IMR-90 (cell line): ENCODE measurements around the gene PTPRN2. TPM values are rescaled to one million over a fixed set of nuclear protein-coding genes. Genes with fewer than 3 reads are reported as not detected.

ENCODE experiments used
- ATAC-seq: fragments of 200-7000 bp; cut with Tn5 transposase; 2 replicates; pipeline ENCODE4 v1.9.1; 2020; ENCODE audit warnings: low read depth, mild to moderate bottlenecking, moderate library complexity
- BruUV-seq: library from RNA; stranded (reverse); fragments of 400-500 nt; replicated peaks from 2 replicates; lab custom pipeline; 2021; lab: Mats Ljungman, UMichigan
- CTCF ChIA-PET: fragments of 300-600 bp; formaldehyde crosslinking; extraction: SDS; loops from one replicate; lab custom pipeline; 2021; ENCODE audit warnings: antibody characterized with exemption; lab: Yijun Ruan, JAX
- POLR2A ChIA-PET: fragments of 300-600 bp; sonication (Branson Sonifier 250); formaldehyde crosslinking; loops from one replicate; lab custom pipeline; 2022; ENCODE audit warnings: antibody characterized with exemption; ENCODE audit not compliant: unreplicated experiment; lab: Charles Lee
- DNase-seq: peaks from one replicate; pipeline ENCODE4 v3.0.0; 2013
- H2AFZ ChIP-seq: replicated peaks from 2 replicates; pipeline ENCODE3; 2013; ENCODE audit warnings: low read length, mild to moderate bottlenecking; ENCODE audit not compliant: poor library complexity
- H2AK5ac ChIP-seq: 2 replicates; pipeline ENCODE4 v1.6.1; 2013; ENCODE audit warnings: low read depth, low read length, inconsistent platforms
- H2AK9ac ChIP-seq: replicated peaks from 2 replicates; pipeline ENCODE3; 2013; ENCODE audit warnings: mild to moderate bottlenecking, low read depth, low read length, moderate library complexity; ENCODE audit not compliant: poor library complexity
- H2BK120ac ChIP-seq: 2 replicates; pipeline ENCODE4 v1.6.1; 2013; ENCODE audit warnings: low read depth, low read length, inconsistent platforms
- H2BK15ac ChIP-seq: 3 replicates; pipeline ENCODE4 v1.6.1; 2013; ENCODE audit warnings: low read depth, low read length, inconsistent platforms
- H2BK20ac ChIP-seq: 2 replicates; pipeline ENCODE4 v1.6.1; 2013; ENCODE audit warnings: low read depth, mild to moderate bottlenecking, inconsistent platforms, low read length, moderate library complexity
- H2BK5ac ChIP-seq: 2 replicates; pipeline ENCODE4 v1.6.1; 2013; ENCODE audit warnings: mild to moderate bottlenecking, low read depth, low read length, inconsistent platforms; ENCODE audit not compliant: poor library complexity, severe bottlenecking
- H3K14ac ChIP-seq: replicated peaks from 2 replicates; pipeline ENCODE4 v1.6.1; 2013; ENCODE audit warnings: low read depth, low read length, inconsistent platforms
- H3K18ac ChIP-seq: 2 replicates; pipeline ENCODE4 v1.6.1; 2013; ENCODE audit warnings: low read depth, low read length, control low read depth
- H3K23ac ChIP-seq: 2 replicates; pipeline ENCODE4 v1.6.1; 2013; ENCODE audit warnings: low read depth, low read length, inconsistent platforms
- H3K27ac ChIP-seq: 2 replicates; pipeline ENCODE4 v1.5.1; 2013; ENCODE audit warnings: mild to moderate bottlenecking, control low read depth, low read length; ENCODE audit not compliant: insufficient read depth
- H3K27me3 ChIP-seq: 2 replicates; pipeline ENCODE4 v1.6.1; 2013; ENCODE audit warnings: low read length; ENCODE audit not compliant: control insufficient read depth, insufficient read depth
- H3K36me3 ChIP-seq: 2 replicates; pipeline ENCODE4 v1.6.1; 2013; ENCODE audit warnings: low read length, mixed read lengths; ENCODE audit not compliant: control insufficient read depth, insufficient read depth
- H3K4ac ChIP-seq: 2 replicates; pipeline ENCODE4 v1.6.1; 2013; ENCODE audit warnings: low read depth, low read length, inconsistent platforms
- H3K4me1 ChIP-seq: 2 replicates; pipeline ENCODE4 v1.6.1; 2013; ENCODE audit warnings: low read length, mixed read lengths; ENCODE audit not compliant: control insufficient read depth, insufficient read depth
- H3K4me2 ChIP-seq: 2 replicates; pipeline ENCODE4 v1.6.1; 2013; ENCODE audit warnings: low read depth, mild to moderate bottlenecking, control low read depth, low read length, moderate library complexity
- H3K4me3 ChIP-seq: 2 replicates; pipeline ENCODE4 v1.5.1; 2013; ENCODE audit warnings: low read depth, mild to moderate bottlenecking, control low read depth, low read length, moderate library complexity; ENCODE audit not compliant: insufficient read depth
- H3K56ac ChIP-seq: 2 replicates; pipeline ENCODE4 v1.6.1; 2013; ENCODE audit warnings: low read length, inconsistent platforms; ENCODE audit not compliant: insufficient read depth; ENCODE audit errors: extremely low read depth
- H3K79me1 ChIP-seq, 2 experiments: 2 replicates each; pipeline ENCODE4 v1.6.1; 2013; ENCODE audit warnings: low read length in 2 of 2, inconsistent platforms in 1 of 2, low read depth in 1 of 2
- H3K9ac ChIP-seq: 2 replicates; pipeline ENCODE4 v1.6.1; 2013; ENCODE audit warnings: low read depth, low read length, control low read depth
- H3K9me1 ChIP-seq: 2 replicates; pipeline ENCODE4 v1.6.1; 2013; ENCODE audit warnings: low read length, inconsistent platforms; ENCODE audit not compliant: insufficient read depth
- H3K9me3 ChIP-seq: 2 replicates; pipeline ENCODE4 v1.6.1; 2013; ENCODE audit warnings: low read length; ENCODE audit not compliant: control insufficient read depth, insufficient read depth
- H4K20me1 ChIP-seq: 2 replicates; pipeline ENCODE4 v1.6.1; 2013; ENCODE audit warnings: low read length, inconsistent platforms; ENCODE audit not compliant: insufficient read depth
- H4K5ac ChIP-seq: 2 replicates; pipeline ENCODE4 v1.6.1; 2013; ENCODE audit warnings: mild to moderate bottlenecking, low read depth, low read length, control low read depth
- H4K8ac ChIP-seq, 2 experiments: 2 replicates each; pipeline ENCODE4 v1.6.1; 2013; ENCODE audit warnings: low read depth in 2 of 2, low read length in 2 of 2, control low read depth in 1 of 2, inconsistent platforms in 1 of 2
- H4K91ac ChIP-seq: 2 replicates; pipeline ENCODE4 v1.6.1; 2013; ENCODE audit warnings: low read depth, low read length, inconsistent platforms; ENCODE audit not compliant: insufficient read depth
- BHLHE40 ChIP-seq: fragments of 150-350 bp; IDR thresholded peaks from 2 replicates; pipeline ENCODE4 v1.6.1; 2016; ENCODE audit warnings: mild to moderate bottlenecking, low read depth, low read length
- CEBPB ChIP-seq: IDR thresholded peaks from 2 replicates; pipeline ENCODE4 v1.6.1; 2012; ENCODE audit warnings: low read depth, low read length, improper control_type of control experiment
- CHD1 ChIP-seq: IDR thresholded peaks from 2 replicates; pipeline ENCODE4 v1.6.1; 2012; ENCODE audit warnings: low read depth, low read length, improper control_type of control experiment
- CTCF ChIP-seq: conservative IDR thresholded peaks from 2 replicates; pipeline ENCODE4 v1.5.1; 2012; ENCODE audit warnings: mild to moderate bottlenecking, low read depth, low read length, improper control_type of control experiment
- ELK1 ChIP-seq: fragments of 150-350 bp; IDR thresholded peaks from 2 replicates; pipeline ENCODE4 v1.6.1; 2016; ENCODE audit warnings: low read depth, mild to moderate bottlenecking, low read length, moderate library complexity, borderline replicate concordance
- FOS ChIP-seq: fragments of 150-350 bp; IDR thresholded peaks from 2 replicates; pipeline ENCODE4 v1.6.1; 2016; ENCODE audit warnings: low read depth, low read length
- MAFK ChIP-seq: IDR thresholded peaks from 2 replicates; pipeline ENCODE4 v1.6.1; 2012; ENCODE audit warnings: low read depth, low read length, improper control_type of control experiment
- MAZ ChIP-seq: IDR thresholded peaks from 2 replicates; pipeline ENCODE4 v1.6.1; 2012; ENCODE audit warnings: low read depth, mild to moderate bottlenecking, low read length, improper control_type of control experiment, moderate library complexity, borderline replicate concordance
- MXI1 ChIP-seq: IDR thresholded peaks from 2 replicates; pipeline ENCODE4 v1.6.1; 2012; ENCODE audit warnings: low read depth, mild to moderate bottlenecking, low read length, moderate library complexity, borderline replicate concordance
- NFE2L2 ChIP-seq: fragments of 150-350 bp; IDR thresholded peaks from 2 replicates; pipeline ENCODE4 v1.6.1; 2016; ENCODE audit warnings: low read depth, mild to moderate bottlenecking, low read length
- POLR2A ChIP-seq: IDR thresholded peaks from 2 replicates; pipeline ENCODE4 v1.6.1; 2012; ENCODE audit warnings: mild to moderate bottlenecking, low read depth, low read length
- RAD21 ChIP-seq: IDR thresholded peaks from 2 replicates; pipeline ENCODE4 v1.6.1; 2012; ENCODE audit warnings: low read length, improper control_type of control experiment
- RCOR1 ChIP-seq: IDR thresholded peaks from 2 replicates; pipeline ENCODE4 v1.6.1; 2012; ENCODE audit warnings: mild to moderate bottlenecking, low read length, improper control_type of control experiment; ENCODE audit not compliant: insufficient replicate concordance
- RFX5 ChIP-seq: IDR thresholded peaks from 2 replicates; pipeline ENCODE4 v1.8.0; 2012; ENCODE audit warnings: low read depth, mild to moderate bottlenecking, low read length, moderate library complexity
- SMC3 ChIP-seq: fragments of 150-350 bp; IDR thresholded peaks from 2 replicates; pipeline ENCODE4 v1.6.1; 2016; ENCODE audit warnings: low read depth, mild to moderate bottlenecking, antibody characterized with exemption, low read length, moderate library complexity
- USF2 ChIP-seq: fragments of 150-350 bp; IDR thresholded peaks from 2 replicates; pipeline ENCODE4 v1.6.1; 2017; ENCODE audit warnings: mild to moderate bottlenecking, antibody characterized with exemption, low read length, low read depth
- WGBS, 2 experiments: methylation state at CpG; one replicate each; pipeline versions ENCODE4 v1.1.5 to v1.1.7; 2013; ENCODE audit warnings: missing lambda C conversion rate in 2 of 2; ENCODE audit not compliant: insufficient read length in 1 of 2; ENCODE audit errors: extremely low coverage in 2 of 2; 5-methylcytosine and 5-hydroxymethylcytosine counted together
- dilution Hi-C: fragments of 300-500 bp; cut with HindIII; formaldehyde crosslinking; loops from one replicate; pipeline ENCODE4 v1.14.3; 2018; ENCODE audit warnings: low sequenced_read_pairs; ENCODE audit not compliant: unreplicated experiment
- in situ Hi-C: fragments of 300-500 bp; cut with MboI; formaldehyde crosslinking; loops from 3 replicates; pipeline ENCODE4 v1.14.3; 2019; ENCODE audit warnings: low sequenced_read_pairs, inconsistent platforms, mixed read lengths
- intact Hi-C: fragments of 100-400 bp; cut with micrococcal nuclease; formaldehyde crosslinking; loops from 2 replicates; pipeline ENCODE4 v1.10.0; 2022
- polyA plus RNA-seq, 3 experiments: library from polyadenylated mRNA; depleted of rRNA; stranded (reverse); fragments of >200 nt; gene quantifications; 2 replicates each; pipeline ENCODE4 v1.2.3, GENCODE V29; 2012; ENCODE audit warnings: low replicate concordance in 1 of 3
- total RNA-seq: library from RNA; depleted of rRNA; stranded (reverse); fragments of >200 nt; gene quantifications from 2 replicates; pipeline ENCODE4 v1.2.3, GENCODE V29; 2012

The PTPRN2 gene
- total and polyA plus RNA-seq, 2 of the 4 experiments (the other 2 are of a cell fraction): 0.03 TPM; not detected in 1

GRCh38 chr7:157930926-157931466 is 656.6 kb downstream of the PTPRN2 start:
- ChIA-PET POLR2A (no interaction called here), CTCF (no interaction called here)
- Histone ChIP-seq H4K8ac (no peak overlapping the region), H3K56ac (no peak overlapping the region), H2BK20ac (no peak overlapping the region), H3K36me3 (no peaks in the 10 kb centered on the region), H3K9me3 (peaks cover 55% of the 10 kb centered on the region), H3K79me1 (no peaks in the 10 kb centered on the region), H3K9ac (no peak overlapping the region), H2AFZ (no peak overlapping the region), H3K14ac (no peak overlapping the region), H4K5ac (no peak overlapping the region), H4K91ac (no peak overlapping the region), H2BK15ac (no peak overlapping the region), H3K23ac (no peak overlapping the region), H3K4ac (no peak overlapping the region), H3K4me2 (no peak overlapping the region), H3K27me3 (no peaks in the 10 kb centered on the region), H3K9me1 (no peaks in the 10 kb centered on the region), H3K4me3 (no peak overlapping the region), H2AK9ac (no peak overlapping the region), H3K18ac (no peak overlapping the region), H3K4me1 (no peaks in the 10 kb centered on the region), H4K20me1 (no peaks in the 10 kb centered on the region), H2BK5ac (no peak overlapping the region), H2BK120ac (no peak overlapping the region), H2AK5ac (no peak overlapping the region), H3K27ac (no peak overlapping the region)
- no peak for DNase-seq
- intact Hi-C loops (no loop called here), dilution Hi-C loops (no loop called here), in situ Hi-C loops (no loop called here)
- TF ChIP-seq BHLHE40 (no peak), USF2 (no peak), MAZ (no peak), SMC3 (no peak), CEBPB (no peak), MAFK (no peak), RCOR1 (no peak), MXI1 (no peak), RAD21 (no peak), POLR2A (no peak), ELK1 (no peak), FOS (no peak), RFX5 (no peak), CHD1 (no peak), CTCF (no peak), NFE2L2 (no peak)
- BruUV-seq: no TSS peak
- ATAC-seq: no peak
- 34% methylated on average over 4 of the region's 13 CpGs; no CpG with 5 or more reads in 1 of the 2 experiments for WGBS, 2 experiments
